Dendritic cell treated with granulocyte-macrophage colony-stimulating factor and Interleukin-4, amounts not matched to agents 40 ng/mL and 50 ng/mL, for 4 days (primary cell): ENCODE data around the gene DDX54.
A peak's percentile ranks its signal among the peaks of the same experiment; 100 is the strongest.
"Not testable (repeated sequence)": the region's sequence is repeated elsewhere in the genome, so short reads cannot be mapped to it uniquely, and the experiment has no call there.

Experiments used
- H3K27ac Mint-ChIP-seq: one replicate; pipeline ENCODE4 v1.8.0; 2022; ENCODE audit warnings: mild to moderate bottlenecking, mixed read lengths
- H3K27me3 Mint-ChIP-seq: one replicate; pipeline ENCODE4 v1.8.0; 2022; ENCODE audit warnings: mild to moderate bottlenecking, mixed read lengths
- H3K36me3 Mint-ChIP-seq: one replicate; pipeline ENCODE4 v1.8.0; 2022; ENCODE audit warnings: low read depth, mixed read lengths
- H3K4me1 Mint-ChIP-seq: one replicate; pipeline ENCODE4 v1.8.0; 2022; ENCODE audit warnings: low read depth, mixed read lengths
- H3K4me3 Mint-ChIP-seq: one replicate; pipeline ENCODE4 v1.8.0; 2022; ENCODE audit warnings: mild to moderate bottlenecking, moderate library complexity, mixed read lengths
- H3K9me3 Mint-ChIP-seq: one replicate; pipeline ENCODE4 v1.8.0; 2022; ENCODE audit warnings: mixed read lengths
- intact Hi-C: fragments of 100-400 bp; cut with micrococcal nuclease; formaldehyde crosslinking; loops from one replicate; pipeline ENCODE4 v1.15.0; 2022

DDX54 gene

GRCh38 chr12:113206802-113207201, 21.5 kb upstream of the DDX54 start:
- H3K27me3 Mint-ChIP-seq, intact Hi-C loops, H3K9me3 Mint-ChIP-seq, H3K36me3 Mint-ChIP-seq: not testable (repeated sequence)
- Mint-ChIP-seq H3K27ac (peak overlapping the region; percentile 97), H3K4me3 (peak overlapping the region; percentile 20), H3K4me1 (peaks cover 87% of the 10 kb centered on the region)

DNA sequence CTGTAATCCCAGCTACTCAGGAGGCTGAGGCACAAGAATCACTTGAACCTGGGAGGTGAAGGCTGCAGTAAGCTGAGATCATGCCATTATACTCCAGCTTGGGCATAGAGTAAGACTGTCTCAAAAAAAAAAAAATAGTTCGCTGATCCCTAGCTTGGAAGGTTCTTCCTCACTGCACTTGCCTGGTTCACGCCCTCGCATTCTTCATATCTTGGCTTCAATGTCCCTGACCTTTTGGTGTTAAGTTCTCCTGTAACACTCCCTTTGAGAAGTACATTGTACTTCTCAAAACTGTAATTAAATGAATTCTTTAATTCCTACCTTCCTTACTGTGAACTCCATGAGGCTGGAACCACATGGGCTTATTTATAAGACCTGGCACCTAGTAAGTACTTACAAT, 19.5 kb upstream of the DDX54 start:
- Mint-ChIP-seq H3K4me1 (peaks cover 88% of the 10 kb centered on the region), H3K27ac (peak overlapping the region; percentile 76)
- intact Hi-C loops, result no loop called here

GRCh38 chr12:113203852-113204760, 18.8 kb upstream of the DDX54 start:
- peak overlapping the region; percentile 76 for H3K27ac Mint-ChIP-seq
- peaks cover 3% of the 10 kb centered on the region for H3K27me3 Mint-ChIP-seq
- H3K4me3 Mint-ChIP-seq, result no peak overlapping the region
- intact Hi-C loops, result no loop called here
- H3K36me3 Mint-ChIP-seq, result peaks cover 5% of the 10 kb centered on the region
- H3K9me3 Mint-ChIP-seq, result no peaks in the 10 kb centered on the region
- peaks cover 88% of the 10 kb centered on the region for H3K4me1 Mint-ChIP-seq

More for the DNA sequence above, 19.5 kb upstream of the DDX54 start:
- Mint-ChIP-seq H3K36me3 (peaks cover 5% of the 10 kb centered on the region), H3K4me3 (no peak overlapping the region), H3K9me3 (no peaks in the 10 kb centered on the region), H3K27me3 (peaks cover 3% of the 10 kb centered on the region)

DNA sequence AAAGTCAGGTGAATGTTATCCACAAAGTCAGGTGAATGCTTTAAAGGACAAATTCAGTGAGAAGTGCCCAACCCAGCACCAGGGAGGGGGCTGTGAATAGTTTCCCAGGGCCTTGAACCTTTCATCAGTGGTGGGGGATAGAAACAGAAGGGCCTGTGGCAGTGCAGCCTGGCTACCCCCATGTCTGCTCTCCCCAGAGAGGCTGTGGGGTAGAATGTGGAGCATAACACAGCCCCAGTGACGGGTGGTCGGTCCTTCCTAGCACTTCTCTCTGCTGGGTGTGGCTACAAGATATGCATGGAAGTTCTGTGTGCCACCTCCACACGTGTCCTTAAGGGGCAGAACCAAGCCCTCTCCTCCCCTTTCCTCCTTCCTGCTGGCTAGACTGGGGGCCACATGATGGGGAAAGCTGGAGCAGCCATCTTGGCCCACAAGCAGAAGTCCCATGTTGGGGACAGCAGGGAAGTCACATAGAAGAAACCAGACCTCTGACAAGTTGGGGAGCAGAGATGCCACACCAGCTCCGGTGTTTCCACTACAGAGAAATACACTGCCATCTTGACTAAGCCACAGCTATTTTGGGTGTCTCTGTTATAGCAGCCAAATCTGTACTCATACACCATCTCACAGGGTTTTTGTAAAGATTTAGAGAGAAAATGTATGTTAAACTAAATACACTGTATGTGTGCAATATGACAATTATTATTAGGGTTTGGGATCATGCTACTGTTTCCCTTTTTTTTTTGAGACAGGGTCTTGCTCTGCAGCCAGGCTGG, 17.2 kb upstream of the DDX54 start:
- H3K9me3 Mint-ChIP-seq, result no peaks in the 10 kb centered on the region
- no peak overlapping the region for H3K4me3 Mint-ChIP-seq
- H3K27me3 Mint-ChIP-seq, result peaks cover 3% of the 10 kb centered on the region
- H3K36me3 Mint-ChIP-seq, result peaks cover 5% of the 10 kb centered on the region
- intact Hi-C loops, result no loop called here
- H3K4me1 Mint-ChIP-seq, result peaks cover 75% of the 10 kb centered on the region
- H3K27ac Mint-ChIP-seq, result peak overlapping the region; percentile 66

GRCh38 chr12:113201187-113202177, 16.2 kb upstream of the DDX54 start:
- Mint-ChIP-seq H3K4me1 (peaks cover 72% of the 10 kb centered on the region), H3K27me3 (peaks cover under 1% of the 10 kb centered on the region), H3K36me3 (peaks cover 2% of the 10 kb centered on the region), H3K4me3 (no peak overlapping the region), H3K9me3 (no peaks in the 10 kb centered on the region), H3K27ac (peak overlapping the region; percentile 66)
- intact Hi-C loops, result loop anchor here (2.0 kb wide), 1 partner anchor 13 kb away; no protein-coding TSS in a partner anchor

GRCh38 chr12:113200021-113200797, 14.9 kb upstream of the DDX54 start:
- H3K27me3 Mint-ChIP-seq, result no peaks in the 10 kb centered on the region
- no peaks in the 10 kb centered on the region for H3K9me3 Mint-ChIP-seq
- H3K4me1 Mint-ChIP-seq, result peaks cover 66% of the 10 kb centered on the region
- intact Hi-C loops, result loop anchor here (2.0 kb wide), 1 partner anchor 15 kb away; no protein-coding TSS in a partner anchor
- no peak overlapping the region for H3K4me3 Mint-ChIP-seq
- H3K36me3 Mint-ChIP-seq, result no peaks in the 10 kb centered on the region
- peak overlapping the region; percentile 66 for H3K27ac Mint-ChIP-seq

- no peaks in the 10 kb centered on the region for H3K9me3 Mint-ChIP-seq
- H3K27ac Mint-ChIP-seq, result no peak overlapping the region
Observed at GRCh38 chr12:113198296-113198695, 13.0 kb upstream of the DDX54 start.

DNA sequence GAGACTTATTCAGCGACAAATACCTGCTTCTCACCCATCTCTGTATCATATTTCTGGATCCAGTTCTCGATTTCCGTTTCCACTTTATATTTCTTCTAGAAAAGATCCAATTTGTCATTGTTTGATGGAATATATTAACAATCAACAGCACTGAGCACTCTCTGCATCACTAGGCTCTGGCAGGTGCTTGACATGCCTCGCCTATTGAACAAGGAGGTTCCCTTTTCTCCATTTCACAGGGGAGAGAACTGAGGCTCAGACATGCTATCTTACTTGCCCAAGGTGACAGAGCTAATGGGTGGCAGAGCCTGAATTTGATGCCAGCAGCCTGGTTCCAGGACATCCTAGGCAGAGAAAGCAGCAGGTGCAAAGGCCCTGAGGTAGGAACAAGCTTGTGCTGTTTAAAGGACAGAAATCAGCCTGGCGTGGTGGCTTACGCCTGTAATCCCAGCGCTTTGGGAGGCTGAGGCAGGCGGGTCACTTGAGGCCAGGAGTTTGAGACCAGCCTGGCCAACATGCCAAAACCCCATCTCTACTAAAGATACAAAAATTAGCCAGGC, 12.3 kb upstream of the DDX54 start:
- intact Hi-C loops, result loop anchor here (5.0 kb wide), 2 partner anchors 35 to 75 kb away; no protein-coding TSS in a partner anchor
- Mint-ChIP-seq H3K27me3 (no peaks in the 10 kb centered on the region), H3K36me3 (peaks cover 12% of the 10 kb centered on the region), H3K9me3 (no peaks in the 10 kb centered on the region), H3K4me1 (peaks cover 50% of the 10 kb centered on the region), H3K4me3 (no peak overlapping the region), H3K27ac (peak overlapping the region; percentile 32)

More at GRCh38 chr12:113198296-113198695, 13.0 kb upstream of the DDX54 start:
- H3K4me1 Mint-ChIP-seq, result peaks cover 57% of the 10 kb centered on the region
- H3K27me3 Mint-ChIP-seq, result no peaks in the 10 kb centered on the region
- H3K36me3 Mint-ChIP-seq, result peaks cover 6% of the 10 kb centered on the region
- H3K4me3 Mint-ChIP-seq, result no peak overlapping the region
- intact Hi-C loops, result loop anchor here (5.0 kb wide), 2 partner anchors 34 to 74 kb away; no protein-coding TSS in a partner anchor

GRCh38 chr12:113196990-113197389, 11.7 kb upstream of the DDX54 start:
- intact Hi-C loops, result loop anchor here (5.0 kb wide), 2 partner anchors 35 to 75 kb away; no protein-coding TSS in a partner anchor
- Mint-ChIP-seq H3K36me3 (peaks cover 18% of the 10 kb centered on the region), H3K4me3 (no peak overlapping the region), H3K27ac (peak overlapping the region; percentile 32), H3K27me3 (no peaks in the 10 kb centered on the region), H3K4me1 (peaks cover 44% of the 10 kb centered on the region), H3K9me3 (no peaks in the 10 kb centered on the region)

DNA sequence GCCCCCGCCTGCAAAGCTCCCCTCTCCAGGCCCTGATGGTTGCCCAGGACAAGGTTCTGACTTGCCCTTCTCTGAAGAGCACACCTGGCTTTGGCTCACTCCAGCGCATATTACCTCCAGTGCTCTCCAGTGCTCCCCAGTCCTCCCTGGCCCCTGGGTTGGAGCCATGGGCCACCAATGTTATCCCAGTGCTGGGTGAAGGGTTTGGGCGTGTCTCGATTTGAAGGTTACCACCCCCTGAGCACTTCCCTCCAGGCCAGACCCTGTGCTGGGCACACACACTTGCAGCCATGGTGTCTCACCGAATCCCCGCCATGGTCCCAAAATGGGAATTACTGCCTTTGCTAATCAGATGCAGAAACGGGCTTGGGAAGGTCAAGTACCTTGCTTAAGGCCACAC, 11.3 kb upstream of the DDX54 start:
- intact Hi-C loops, result loop anchor here (5.0 kb wide), 2 partner anchors 36 to 76 kb away; no protein-coding TSS in a partner anchor
- peaks cover 22% of the 10 kb centered on the region for H3K36me3 Mint-ChIP-seq
- H3K9me3 Mint-ChIP-seq, result no peaks in the 10 kb centered on the region
- peaks cover 40% of the 10 kb centered on the region for H3K4me1 Mint-ChIP-seq
- no peak overlapping the region for H3K4me3 Mint-ChIP-seq
- no peak overlapping the region for H3K27ac Mint-ChIP-seq
- H3K27me3 Mint-ChIP-seq, result no peaks in the 10 kb centered on the region

- Mint-ChIP-seq H3K27ac (no peak overlapping the region), H3K9me3 (no peaks in the 10 kb centered on the region)
- intact Hi-C loops, result loop anchor here (5.0 kb wide), 2 partner anchors 37 to 77 kb away; no protein-coding TSS in a partner anchor
Observed at GRCh38 chr12:113195598-113195997, 10.3 kb upstream of the DDX54 start.

DNA sequence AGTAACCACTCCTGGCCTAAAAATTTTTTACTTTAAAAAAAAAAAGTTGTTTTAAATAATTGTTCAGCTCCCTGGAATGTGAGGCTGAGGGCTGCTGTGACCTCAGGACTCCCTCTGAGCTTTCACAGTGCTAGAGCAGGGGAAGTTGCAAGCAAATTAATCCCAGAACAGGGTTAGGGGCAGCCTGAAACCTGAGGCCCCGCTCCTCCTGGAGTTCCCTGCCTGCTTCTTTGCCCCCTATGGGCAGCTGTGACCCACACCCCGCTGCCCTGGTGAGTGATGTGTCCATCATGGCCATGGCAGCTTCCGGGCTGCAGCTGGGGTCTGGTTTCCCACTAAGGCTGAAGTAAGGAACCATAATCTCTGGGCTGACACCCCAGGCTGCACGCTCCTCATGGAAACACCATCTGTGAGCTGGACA, 9.7 kb upstream of the DDX54 start:
- Mint-ChIP-seq H3K9me3 (no peaks in the 10 kb centered on the region), H3K27ac (no peak overlapping the region), H3K27me3 (no peaks in the 10 kb centered on the region), H3K4me1 (peaks cover 24% of the 10 kb centered on the region), H3K36me3 (peaks cover 38% of the 10 kb centered on the region), H3K4me3 (no peak overlapping the region)
- intact Hi-C loops, result loop anchor here (5.0 kb wide), 2 partner anchors 37 to 77 kb away; no protein-coding TSS in a partner anchor

More at GRCh38 chr12:113195598-113195997, 10.3 kb upstream of the DDX54 start:
- H3K27me3 Mint-ChIP-seq, result no peaks in the 10 kb centered on the region
- H3K4me1 Mint-ChIP-seq, result peaks cover 30% of the 10 kb centered on the region
- H3K36me3 Mint-ChIP-seq, result peaks cover 32% of the 10 kb centered on the region
- H3K4me3 Mint-ChIP-seq, result no peak overlapping the region
